Measurements from ENCODE around the gene TACR1. TPM values are rescaled to one million over a fixed set of nuclear protein-coding genes. Genes with fewer than 3 reads are reported as not detected.

The TACR1 gene
- total and polyA plus RNA-seq, 7 donors = 0.03 to 0.37 (median 0.13) TPM

DNA sequence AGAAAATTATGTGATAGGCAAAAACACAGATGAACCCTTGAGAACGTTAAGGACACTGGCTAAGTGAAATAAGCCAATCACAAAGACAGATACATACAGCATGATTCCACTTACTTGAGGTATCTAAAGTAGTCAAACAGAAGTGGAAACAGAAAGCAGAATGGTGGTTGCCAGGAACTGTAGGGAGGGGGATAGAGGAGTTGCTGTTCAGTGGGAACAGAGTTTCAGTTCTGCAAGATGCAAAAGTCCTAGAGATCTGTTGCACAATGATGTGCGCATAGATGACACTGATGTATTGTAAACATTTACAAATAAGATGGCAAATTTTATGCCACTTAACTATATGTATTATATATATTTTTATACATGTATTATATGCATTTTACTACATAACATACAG, 181.2 kb downstream of the TACR1 start:
- no peak for ATAC-seq
- DNase-seq = no peak
- no peak overlapping the region for H3K27ac ChIP-seq
- H3K9me3 ChIP-seq = peaks cover 6% of the 10 kb centered on the region
- whole genome bisulfite sequencing, 3 donors = 90 to 92% (median 90%) methylated on average over 2 of the region's 2 CpGs
- intact Hi-C loops (cut with DNase I) = no loop called here
- no peaks in the 10 kb centered on the region for H3K27me3 ChIP-seq (ENCODE audit: insufficient read depth in 3 of 3, low read length in 2 of 3)
- H3K4me3 ChIP-seq = no peak overlapping the region
- H3K36me3 ChIP-seq (ENCODE audit: insufficient read depth in 1 of 2, low read depth in 1 of 2) = no peaks in the 10 kb centered on the region
- H3K4me1 ChIP-seq = no peaks in the 10 kb centered on the region
- TF ChIP-seq, protein P1, sequence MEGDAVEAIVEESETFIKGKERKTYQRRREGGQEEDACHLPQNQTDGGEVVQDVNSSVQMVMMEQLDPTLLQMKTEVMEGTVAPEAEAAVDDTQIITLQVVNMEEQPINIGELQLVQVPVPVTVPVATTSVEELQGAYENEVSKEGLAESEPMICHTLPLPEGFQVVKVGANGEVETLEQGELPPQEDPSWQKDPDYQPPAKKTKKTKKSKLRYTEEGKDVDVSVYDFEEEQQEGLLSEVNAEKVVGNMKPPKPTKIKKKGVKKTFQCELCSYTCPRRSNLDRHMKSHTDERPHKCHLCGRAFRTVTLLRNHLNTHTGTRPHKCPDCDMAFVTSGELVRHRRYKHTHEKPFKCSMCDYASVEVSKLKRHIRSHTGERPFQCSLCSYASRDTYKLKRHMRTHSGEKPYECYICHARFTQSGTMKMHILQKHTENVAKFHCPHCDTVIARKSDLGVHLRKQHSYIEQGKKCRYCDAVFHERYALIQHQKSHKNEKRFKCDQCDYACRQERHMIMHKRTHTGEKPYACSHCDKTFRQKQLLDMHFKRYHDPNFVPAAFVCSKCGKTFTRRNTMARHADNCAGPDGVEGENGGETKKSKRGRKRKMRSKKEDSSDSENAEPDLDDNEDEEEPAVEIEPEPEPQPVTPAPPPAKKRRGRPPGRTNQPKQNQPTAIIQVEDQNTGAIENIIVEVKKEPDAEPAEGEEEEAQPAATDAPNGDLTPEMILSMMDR (IDR thresholded peaks at IDR 0.05) = no peak

GRCh38 chr2:75012080-75012479, 187.2 kb downstream of the TACR1 start:
- Histone ChIP-seq H3K27me3 (ENCODE audit: insufficient read depth in 3 of 3, low read length in 2 of 3) (no peaks in the 10 kb centered on the region), H3K9me3 (peaks cover 6% of the 10 kb centered on the region), H3K4me3 (no peak overlapping the region), H3K27ac (no peak overlapping the region), H3K4me1 (no peaks in the 10 kb centered on the region), H3K36me3 (ENCODE audit: insufficient read depth in 1 of 2, low read depth in 1 of 2) (no peaks in the 10 kb centered on the region)
- WGBS, 3 donors = 92 to 95% (median 93%) methylated on average over 8 of the region's 8 CpGs
- no peak for DNase-seq
- intact Hi-C loops (cut with DNase I) = no loop called here
- no peak for ATAC-seq
- TF ChIP-seq, protein P1 (IDR thresholded peaks at IDR 0.05) = no peak

GRCh38 chr2:75010571-75010970, 188.7 kb downstream of the TACR1 start:
- Histone ChIP-seq H3K27ac (no peak overlapping the region), H3K27me3 (ENCODE audit: insufficient read depth in 3 of 3, low read length in 2 of 3) (no peaks in the 10 kb centered on the region), H3K4me1 (no peaks in the 10 kb centered on the region), H3K36me3 (ENCODE audit: insufficient read depth in 1 of 2, low read depth in 1 of 2) (no peaks in the 10 kb centered on the region), H3K4me3 (no peak overlapping the region), H3K9me3 (peaks cover 6% of the 10 kb centered on the region)
- ATAC-seq (no peak), DNase-seq (no peak)
- intact Hi-C loops (cut with DNase I) = no loop called here
- TF ChIP-seq, protein P1 (IDR thresholded peaks at IDR 0.05) = no peak
- WGBS, 3 donors = 87 to 93% (median 90%) methylated on average over 1 of the region's 1 CpG

- H3K27ac ChIP-seq = no peak overlapping the region
- no peaks in the 10 kb centered on the region for H3K36me3 ChIP-seq (ENCODE audit: insufficient read depth in 1 of 2, low read depth in 1 of 2)
- H3K9me3 ChIP-seq = no peaks in the 10 kb centered on the region
- WGBS, 3 donors = 66 to 83% (median 80%) methylated on average over 4 of the region's 4 CpGs
- TF ChIP-seq, protein P1 (IDR thresholded peaks at IDR 0.05) = no peak
- H3K4me1 ChIP-seq = no peaks in the 10 kb centered on the region
- ATAC-seq = no peak
- DNase-seq = no peak
- H3K4me3 ChIP-seq = no peak overlapping the region
- intact Hi-C loops (cut with DNase I) = no loop called here
- H3K27me3 ChIP-seq (ENCODE audit: insufficient read depth in 3 of 3, low read length in 2 of 3) = no peaks in the 10 kb centered on the region
These were observed 191.5 kb downstream of the TACR1 start for GRCh38 chr2:75007819-75008218.

GRCh38 chr2:75007061-75007460, 192.3 kb downstream of the TACR1 start:
- intact Hi-C loops (cut with DNase I) = no loop called here
- Histone ChIP-seq H3K36me3 (ENCODE audit: insufficient read depth in 1 of 2, low read depth in 1 of 2) (no peaks in the 10 kb centered on the region), H3K27ac (no peak overlapping the region), H3K4me3 (no peak overlapping the region), H3K27me3 (ENCODE audit: insufficient read depth in 3 of 3, low read length in 2 of 3) (no peaks in the 10 kb centered on the region), H3K4me1 (no peaks in the 10 kb centered on the region), H3K9me3 (no peaks in the 10 kb centered on the region)
- no peak for ATAC-seq
- WGBS, 3 donors = 94 to 99% (median 95%) methylated on average over 4 of the region's 4 CpGs
- TF ChIP-seq, protein P1 (IDR thresholded peaks at IDR 0.05) = no peak
- DNase-seq = no peak

Data from psoas muscle (tissue), 8 donors.